Left ventricle myocardium inferior (tissue), 1 donor: ENCODE results near the gene TACO1. TPM values are rescaled to one million over a fixed set of nuclear protein-coding genes. Genes with fewer than 3 reads are reported as not detected.

ENCODE experiments used
- DNase-seq: peaks from one replicate; pipeline ENCODE4 v3.0.0-alpha.2; 2020
- H3K27ac ChIP-seq: fragments of 200-600 bp; replicated peaks from 2 replicates; pipeline ENCODE4 v1.8.0; 2021
- H3K27me3 ChIP-seq: fragments of 200-600 bp; 2 replicates; pipeline ENCODE4 v1.8.0; 2021; ENCODE audit warnings: low read depth
- H3K36me3 ChIP-seq: fragments of 200-600 bp; 2 replicates; pipeline ENCODE4 v1.8.0; 2021
- H3K4me1 ChIP-seq: fragments of 200-600 bp; 2 replicates; pipeline ENCODE4 v1.8.0; 2021
- H3K4me3 ChIP-seq: fragments of 200-600 bp; 2 replicates; pipeline ENCODE4 v1.8.0; 2021; ENCODE audit warnings: mild to moderate bottlenecking, moderate library complexity
- H3K9me3 ChIP-seq: fragments of 200-600 bp; replicated peaks from 2 replicates; pipeline ENCODE4 v1.8.0; 2021
- CTCF ChIP-seq: fragments of 200-600 bp; IDR thresholded peaks from 2 replicates; pipeline ENCODE4 v1.8.0; 2021; ENCODE audit warnings: antibody characterized with exemption, mild to moderate bottlenecking, borderline replicate concordance
- intact Hi-C: fragments of 100-400 bp; cut with micrococcal nuclease; formaldehyde crosslinking; loops from one replicate; pipeline ENCODE4 v1.11.0; 2022
- total RNA-seq: library from RNA; stranded (reverse); fragmentation: NEBNext Ultra II Directional; extraction: Animal tissue kit (Norgen Biotek cat#: 25700); gene quantifications from one replicate; pipeline ENCODE4 v1.2.1, GENCODE V29; 2021
- donor health status: DM: no; HTN: yes; CAD: no; lungs with severe emphysema.

Gene TACO1
- total RNA-seq, 1 donor from 2014 or later: 44.7 TPM

- no peaks in the 10 kb centered on the region for H3K9me3 ChIP-seq
- no peak overlapping the region for H3K4me3 ChIP-seq
- DNase-seq: no peak
- no peak for TF ChIP-seq CTCF
- intact Hi-C loops: no loop called here
- peaks cover 29% of the 10 kb centered on the region for H3K36me3 ChIP-seq
- H3K27ac ChIP-seq: no peak overlapping the region
- H3K4me1 ChIP-seq: peaks cover 89% of the 10 kb centered on the region
- no peaks in the 10 kb centered on the region for H3K27me3 ChIP-seq
Observed at GRCh38 chr17:63631062-63631461, 30.4 kb downstream of the TACO1 start.

- no peak for DNase-seq
- peaks cover 89% of the 10 kb centered on the region for H3K4me1 ChIP-seq
- no peak overlapping the region for H3K4me3 ChIP-seq
- H3K9me3 ChIP-seq: no peaks in the 10 kb centered on the region
- H3K27me3 ChIP-seq: no peaks in the 10 kb centered on the region
- no peak for TF ChIP-seq CTCF
- peaks cover 34% of the 10 kb centered on the region for H3K36me3 ChIP-seq
- intact Hi-C loops: no loop called here
- no peak overlapping the region for H3K27ac ChIP-seq
Observed at GRCh38 chr17:63631626-63632025, 30.9 kb downstream of the TACO1 start.

- intact Hi-C loops: no loop called here
- Histone ChIP-seq H3K9me3 (no peaks in the 10 kb centered on the region), H3K27ac (peak overlapping the region; percentile 61), H3K27me3 (no peaks in the 10 kb centered on the region), H3K4me1 (peaks cover 80% of the 10 kb centered on the region), H3K4me3 (no peak overlapping the region), H3K36me3 (peaks cover 42% of the 10 kb centered on the region)
- no peak for DNase-seq
- TF ChIP-seq CTCF: no peak
Observed at GRCh38 chr17:63633742-63634141, 33.0 kb downstream of the TACO1 start.

- H3K27me3 ChIP-seq: no peaks in the 10 kb centered on the region
- no peak for DNase-seq
- intact Hi-C loops: no loop called here
- TF ChIP-seq CTCF: no peak
- H3K4me3 ChIP-seq: no peak overlapping the region
- H3K27ac ChIP-seq: peak overlapping the region; percentile 61
- H3K36me3 ChIP-seq: peaks cover 42% of the 10 kb centered on the region
- no peaks in the 10 kb centered on the region for H3K9me3 ChIP-seq
- peaks cover 76% of the 10 kb centered on the region for H3K4me1 ChIP-seq
Observed at GRCh38 chr17:63634163-63634562, 33.5 kb downstream of the TACO1 start.

GRCh38 chr17:63634816-63635215, 34.1 kb downstream of the TACO1 start:
- Histone ChIP-seq H3K4me1 (peaks cover 70% of the 10 kb centered on the region), H3K27ac (peak overlapping the region; percentile 61), H3K9me3 (no peaks in the 10 kb centered on the region), H3K36me3 (peaks cover 42% of the 10 kb centered on the region), H3K27me3 (no peaks in the 10 kb centered on the region), H3K4me3 (no peak overlapping the region)
- no peak for DNase-seq
- intact Hi-C loops: no loop called here
- TF ChIP-seq CTCF: no peak

- Histone ChIP-seq H3K4me3 (no peak overlapping the region), H3K4me1 (peaks cover 69% of the 10 kb centered on the region), H3K9me3 (no peaks in the 10 kb centered on the region), H3K27ac (peak overlapping the region; percentile 61), H3K27me3 (no peaks in the 10 kb centered on the region), H3K36me3 (peaks cover 42% of the 10 kb centered on the region)
- intact Hi-C loops: no loop called here
- no peak for TF ChIP-seq CTCF
- no peak for DNase-seq
Observed at GRCh38 chr17:63635290-63635689, 34.6 kb downstream of the TACO1 start.
